WERI-Rb-1 (cell line): ENCODE data around the gene UPF1.
A peak's percentile ranks its signal among the peaks of the same experiment; 100 is the strongest.

ENCODE experiments used
- DNase-seq: peaks from one replicate; pipeline ENCODE4 v3.0.0-alpha.2; 2020
- H3K27ac ChIP-seq: fragments of 250-450 bp; sonication (Bioruptor Pico); 2 replicates; pipeline ENCODE4 v1.5.1; 2020; ENCODE audit warnings: mild to moderate bottlenecking, moderate library complexity
- H3K27me3 ChIP-seq: fragments of 250-450 bp; sonication (Bioruptor Pico); 2 replicates; pipeline ENCODE4 v1.5.1; 2021; ENCODE audit warnings: mild to moderate bottlenecking, low read depth, moderate library complexity; ENCODE audit not compliant: insufficient read depth, severe bottlenecking
- H3K36me3 ChIP-seq: fragments of 250-450 bp; sonication (Bioruptor Pico); 2 replicates; pipeline ENCODE4 v1.5.1; 2020; ENCODE audit warnings: mild to moderate bottlenecking, moderate library complexity
- H3K4me3 ChIP-seq: 2 replicates; pipeline ENCODE4 v1.5.1; 2011; ENCODE audit warnings: low read depth, mild to moderate bottlenecking, control low read depth, low read length
- H3K9me3 ChIP-seq: fragments of 250-450 bp; sonication (Bioruptor Pico); 2 replicates; pipeline ENCODE4 v1.5.1; 2021; ENCODE audit warnings: mild to moderate bottlenecking, moderate library complexity; ENCODE audit not compliant: severe bottlenecking
- TF ChIP-seq, protein P1 (sequence below): IDR thresholded peaks from 2 replicates; pipeline ENCODE4 v1.5.1; 2011; ENCODE audit warnings: low read depth, mild to moderate bottlenecking, control low read depth, inconsistent platforms, low read length

UPF1 gene

GRCh38 chr19:18788529-18789421 is 43.0 kb upstream of the UPF1 start:
- peaks cover 49% of the 10 kb centered on the region for H3K27me3 ChIP-seq
- no peak for DNase-seq
- H3K36me3 ChIP-seq: no peaks in the 10 kb centered on the region
- H3K9me3 ChIP-seq: peaks cover 2% of the 10 kb centered on the region
- no peak overlapping the region for H3K27ac ChIP-seq
- TF ChIP-seq, protein P1, sequence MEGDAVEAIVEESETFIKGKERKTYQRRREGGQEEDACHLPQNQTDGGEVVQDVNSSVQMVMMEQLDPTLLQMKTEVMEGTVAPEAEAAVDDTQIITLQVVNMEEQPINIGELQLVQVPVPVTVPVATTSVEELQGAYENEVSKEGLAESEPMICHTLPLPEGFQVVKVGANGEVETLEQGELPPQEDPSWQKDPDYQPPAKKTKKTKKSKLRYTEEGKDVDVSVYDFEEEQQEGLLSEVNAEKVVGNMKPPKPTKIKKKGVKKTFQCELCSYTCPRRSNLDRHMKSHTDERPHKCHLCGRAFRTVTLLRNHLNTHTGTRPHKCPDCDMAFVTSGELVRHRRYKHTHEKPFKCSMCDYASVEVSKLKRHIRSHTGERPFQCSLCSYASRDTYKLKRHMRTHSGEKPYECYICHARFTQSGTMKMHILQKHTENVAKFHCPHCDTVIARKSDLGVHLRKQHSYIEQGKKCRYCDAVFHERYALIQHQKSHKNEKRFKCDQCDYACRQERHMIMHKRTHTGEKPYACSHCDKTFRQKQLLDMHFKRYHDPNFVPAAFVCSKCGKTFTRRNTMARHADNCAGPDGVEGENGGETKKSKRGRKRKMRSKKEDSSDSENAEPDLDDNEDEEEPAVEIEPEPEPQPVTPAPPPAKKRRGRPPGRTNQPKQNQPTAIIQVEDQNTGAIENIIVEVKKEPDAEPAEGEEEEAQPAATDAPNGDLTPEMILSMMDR: no peak
- no peak overlapping the region for H3K4me3 ChIP-seq

- Histone ChIP-seq H3K9me3 (peaks cover 2% of the 10 kb centered on the region), H3K27ac (no peak overlapping the region), H3K4me3 (peak overlapping the region; percentile 30), H3K27me3 (peaks cover 49% of the 10 kb centered on the region), H3K36me3 (no peaks in the 10 kb centered on the region)
- TF ChIP-seq, protein P1: no peak
- DNase-seq: no peak
Observed at GRCh38 chr19:18789422-18789869, 42.3 kb upstream of the UPF1 start.

DNA sequence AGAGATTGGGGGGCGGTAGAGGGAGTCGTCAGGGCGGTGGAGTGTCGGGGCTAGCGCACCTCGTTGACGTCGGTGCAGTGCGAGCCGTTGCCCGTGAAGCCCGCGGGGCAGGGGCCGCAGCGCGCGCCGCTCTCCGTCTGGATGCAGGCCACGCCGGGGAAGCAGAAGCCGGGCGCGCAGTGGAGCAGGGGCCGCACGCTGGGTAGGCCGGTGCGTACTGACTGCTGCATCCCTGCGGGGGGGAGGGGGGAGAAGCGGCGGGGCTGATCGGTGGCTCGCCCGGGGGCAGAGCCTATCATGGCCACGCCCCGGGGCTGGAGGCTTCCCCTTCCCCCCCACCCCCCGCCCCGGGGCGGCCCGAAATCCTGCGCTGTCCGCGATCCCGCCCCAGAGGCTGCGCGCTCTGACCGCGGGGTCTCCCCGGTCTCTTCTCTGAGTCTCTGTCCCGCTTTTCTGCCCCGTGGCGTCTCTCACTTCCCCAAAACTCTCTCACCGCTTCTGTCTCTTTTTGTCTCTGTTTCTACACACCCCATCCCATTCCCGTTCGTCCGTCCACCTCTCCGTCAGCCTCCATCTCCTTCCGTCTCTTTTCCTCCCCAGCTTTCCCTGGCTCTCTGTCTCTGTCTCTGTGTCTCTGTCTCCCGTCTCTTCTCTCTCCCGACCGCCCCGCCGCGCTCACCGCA is 41.7 kb upstream of the UPF1 start:
- no peaks in the 10 kb centered on the region for H3K36me3 ChIP-seq
- H3K27me3 ChIP-seq: peaks cover 49% of the 10 kb centered on the region
- peaks cover 2% of the 10 kb centered on the region for H3K9me3 ChIP-seq
- DNase-seq: peak; percentile 81
- H3K27ac ChIP-seq: no peak overlapping the region
- peak overlapping the region; percentile 42 for H3K4me3 ChIP-seq
- TF ChIP-seq, protein P1: no peak

DNA sequence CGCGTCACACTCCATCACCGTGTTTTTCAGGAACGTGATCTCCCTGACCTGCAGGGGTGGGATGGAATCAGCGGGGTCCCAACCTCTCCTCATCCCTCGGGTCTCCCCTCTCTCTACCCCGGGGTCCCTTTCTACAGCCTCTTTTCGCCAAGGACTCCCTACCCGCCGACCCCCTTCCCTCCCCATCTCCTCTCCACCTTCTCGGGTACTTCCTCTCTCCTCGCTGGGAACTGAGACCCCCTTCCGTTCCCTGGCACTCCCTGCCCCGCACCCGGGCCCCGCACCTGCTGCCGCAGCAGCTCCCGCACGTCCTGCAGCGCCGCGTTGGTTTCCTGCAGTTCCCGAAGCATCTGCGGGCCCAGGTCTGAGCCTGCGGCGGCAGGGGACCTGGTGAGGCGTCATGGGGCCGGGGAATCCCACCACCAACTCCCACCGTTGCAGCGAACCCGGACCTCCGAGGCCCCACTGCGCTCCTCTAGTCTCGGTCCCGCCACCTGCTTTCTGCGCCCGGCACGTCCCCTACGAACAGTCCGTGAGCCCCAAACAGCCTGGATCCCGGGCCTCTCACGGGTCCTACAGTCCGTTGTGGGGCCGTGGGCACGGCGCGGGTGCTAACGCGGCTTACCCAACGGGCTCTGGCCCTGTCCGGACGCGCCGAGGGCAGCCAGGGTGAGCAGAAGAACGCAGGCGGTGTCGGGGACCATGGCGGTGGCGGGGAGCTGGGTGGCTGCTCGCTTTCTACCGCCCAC is 41.0 kb upstream of the UPF1 start, which contains the start of gene COMP:
COMP (minus strand) TSS at position 740 of the 749 bp plus-strand sequence; CDS start at position 704, 36 bp downstream.
- Histone ChIP-seq H3K4me3 (peak within 1 kb of the TSS; percentile 42), H3K9me3 (peaks cover 2% of the 10 kb centered on the region), H3K27ac (no peak within 1 kb of the TSS), H3K36me3 (no peaks in the 10 kb centered on the region), H3K27me3 (peaks cover 51% of the 10 kb centered on the region)
- no peak for DNase-seq
- TF ChIP-seq, protein P1: no peak

- peaks cover 53% of the 10 kb centered on the region for H3K27me3 ChIP-seq
Observed at GRCh38 chr19:18791315-18791678, 40.5 kb upstream of the UPF1 start.

More at GRCh38 chr19:18791315-18791678, 40.5 kb upstream of the UPF1 start:
- Histone ChIP-seq H3K9me3 (peaks cover 2% of the 10 kb centered on the region), H3K4me3 (peak overlapping the region; percentile 42), H3K27ac (no peak overlapping the region), H3K36me3 (no peaks in the 10 kb centered on the region)
- TF ChIP-seq, protein P1: no peak
- DNase-seq: no peak
